ENCODE results near the gene DRG1.
"Not testable (repeated sequence)": the region's sequence is repeated elsewhere in the genome, so short reads cannot be mapped to it uniquely, and the experiment has no call there.

The DRG1 gene

DNA sequence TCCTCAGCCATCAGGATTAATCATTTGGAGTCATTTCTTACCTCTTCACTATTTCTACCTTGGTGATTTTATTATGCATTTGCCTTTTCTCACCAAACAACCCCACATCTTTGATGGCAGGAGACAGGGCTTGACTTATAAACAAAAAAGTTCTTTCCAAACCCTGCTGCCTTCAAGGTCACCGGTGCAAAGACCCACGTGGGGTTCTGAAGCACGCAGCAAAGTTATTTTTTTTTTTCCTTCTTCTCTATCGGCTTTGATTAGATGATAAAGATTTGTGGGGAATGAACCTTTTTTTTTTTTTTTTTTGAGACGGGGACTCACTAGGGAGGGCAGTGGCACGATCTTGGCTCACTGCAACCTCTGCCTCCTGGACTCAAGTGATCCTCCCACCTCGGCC, 44.1 kb downstream of the DRG1 start:
- DNase-seq: no peak

- DNase-seq: no peak
These were observed 46.2 kb downstream of the DRG1 start for GRCh38 chr22:31445642-31446041.

- DNase-seq: no peak
These were observed 46.8 kb downstream of the DRG1 start for GRCh38 chr22:31446208-31446607.

DNA sequence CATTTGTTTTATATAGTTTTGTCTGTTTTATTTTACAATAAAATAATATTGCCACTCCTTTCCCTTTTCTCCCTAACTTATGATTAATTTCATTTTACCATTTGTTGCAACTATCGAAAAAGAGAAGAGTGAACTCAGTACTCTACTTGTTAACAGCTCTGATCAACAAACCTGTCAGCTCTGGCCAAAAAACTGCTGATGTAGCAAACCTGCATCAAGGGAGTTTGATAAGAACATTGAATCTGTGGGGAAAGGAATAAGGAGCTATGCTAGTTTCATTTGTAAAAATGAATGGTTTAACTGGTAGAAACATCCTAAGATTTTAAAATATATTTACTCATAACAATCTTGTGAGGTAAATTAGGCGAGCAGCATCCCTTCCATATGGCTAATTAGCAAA, 47.4 kb downstream of the DRG1 start:
- no peak for DNase-seq

- no peak for DNase-seq
These were observed 47.9 kb downstream of the DRG1 start for GRCh38 chr22:31447337-31447736.

GRCh38 chr22:31448382-31448781, 49.0 kb downstream of the DRG1 start:
- no peak for DNase-seq

- no peak for DNase-seq
These were observed 50.1 kb downstream of the DRG1 start for GRCh38 chr22:31449506-31449905.

DNA sequence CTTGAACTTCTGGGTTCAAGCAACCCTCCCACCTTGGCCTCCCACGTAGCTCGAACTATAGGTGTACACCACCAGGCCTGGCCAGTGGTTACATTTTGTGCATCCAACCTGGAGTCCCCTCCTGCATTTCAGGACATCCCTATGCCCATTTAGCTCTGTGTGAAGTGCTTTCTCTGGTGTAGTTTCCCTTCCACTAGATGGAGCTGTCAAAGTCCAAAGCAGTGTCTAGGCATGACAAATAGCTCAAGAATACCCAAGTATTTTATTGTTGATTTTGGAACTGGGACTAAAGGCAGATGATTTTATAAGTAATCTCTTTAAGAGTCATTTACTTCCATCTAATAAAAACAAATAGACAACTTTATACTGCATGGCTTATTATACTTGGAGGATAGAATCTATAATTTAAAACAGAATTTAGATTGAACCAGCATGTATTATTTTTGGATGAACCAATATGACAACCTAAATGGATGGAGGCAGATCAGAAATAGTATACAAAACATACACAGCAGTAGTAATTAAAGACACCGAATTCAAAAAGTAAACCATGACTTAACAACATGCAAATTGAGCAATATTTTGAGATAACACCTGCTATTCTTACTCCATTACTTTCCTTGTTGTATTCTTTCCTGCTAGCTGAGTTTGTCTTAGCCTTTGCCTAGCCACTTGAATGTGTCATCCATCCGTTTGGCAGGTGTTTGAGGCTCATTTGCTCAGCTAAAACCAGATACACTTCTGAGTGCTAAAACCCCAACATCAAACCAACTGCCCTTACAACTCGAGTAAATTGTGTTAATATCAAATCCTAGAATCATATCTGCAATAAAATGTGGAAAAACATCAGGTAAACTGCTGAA, 52.5 kb downstream of the DRG1 start:
- DNase-seq: no peak

DNA sequence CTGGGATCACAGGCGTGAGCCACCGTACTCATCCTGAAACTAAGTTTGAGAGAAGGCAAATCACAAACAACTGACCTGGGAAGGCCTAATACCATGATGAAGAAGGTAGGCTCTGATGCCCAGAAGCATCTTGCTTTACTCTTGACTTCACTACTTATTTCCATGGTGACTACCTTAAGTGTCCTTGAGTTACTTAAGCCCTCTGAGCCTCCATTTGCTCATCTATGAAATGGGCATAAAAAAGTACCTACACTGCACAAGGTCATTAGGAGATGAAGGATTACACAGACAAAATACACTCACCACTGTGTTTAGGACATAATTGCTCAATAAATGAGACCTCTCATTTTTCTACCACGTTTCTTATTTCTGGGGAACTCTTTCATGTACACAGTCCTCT, 62.3 kb downstream of the DRG1 start:
- no peak for DNase-seq

DNA sequence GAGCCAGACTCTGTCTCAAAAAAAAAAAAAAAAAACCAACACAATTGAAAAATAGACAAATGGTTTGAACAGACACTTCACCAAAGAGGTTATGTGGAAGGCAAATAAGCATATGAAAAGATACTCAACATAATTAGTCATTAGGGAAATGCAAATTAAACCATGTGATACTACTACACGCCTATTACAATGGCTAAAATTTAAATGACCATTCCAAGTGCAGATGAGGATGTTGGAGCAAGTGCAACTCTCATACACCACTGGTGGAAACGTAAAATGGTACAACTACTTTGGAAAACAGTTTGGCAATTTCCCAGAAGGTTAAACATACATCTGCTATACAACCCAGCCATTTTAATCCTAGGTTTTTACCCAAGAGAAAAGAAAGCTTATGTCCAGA, 65.9 kb downstream of the DRG1 start:
- no peak for DNase-seq

DNA sequence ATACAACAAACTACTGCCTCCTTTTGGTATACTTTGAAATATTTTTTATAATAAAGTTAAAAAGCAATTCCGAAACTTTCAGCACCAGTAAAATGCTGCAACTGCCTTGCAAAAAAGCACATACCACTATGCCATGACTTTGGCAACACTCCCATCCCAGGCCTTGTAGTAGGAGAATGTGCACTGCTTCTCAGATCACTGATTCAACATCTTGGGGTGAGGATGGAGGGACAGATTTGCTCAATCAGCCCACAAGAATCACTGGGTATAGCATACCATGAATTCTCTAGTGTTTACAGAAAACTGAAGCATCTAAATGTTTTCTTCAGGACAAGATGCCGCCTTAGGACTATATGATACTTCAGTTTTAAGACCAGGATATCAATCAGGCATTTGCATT, 75.3 kb downstream of the DRG1 start:
- DNase-seq: no peak

DNA sequence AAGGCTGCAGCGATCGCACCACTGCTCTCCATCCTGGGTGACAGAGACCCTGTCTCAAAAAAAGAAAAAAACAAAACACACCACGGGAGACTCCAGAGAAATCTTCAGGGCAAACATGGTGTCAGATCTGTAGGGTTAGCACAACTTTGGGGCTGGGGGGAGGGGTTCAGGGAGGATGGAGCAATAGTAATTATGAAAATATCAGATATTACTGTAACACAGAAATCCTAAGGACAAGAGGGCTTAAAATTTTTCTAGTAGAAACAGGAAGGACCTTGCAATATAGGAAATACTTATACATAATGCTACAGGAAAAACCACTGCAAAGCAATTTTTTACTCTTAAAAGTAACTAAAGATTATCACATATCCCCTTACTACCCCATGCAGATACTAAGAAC, 76.4 kb downstream of the DRG1 start:
- no peak for DNase-seq

DNA sequence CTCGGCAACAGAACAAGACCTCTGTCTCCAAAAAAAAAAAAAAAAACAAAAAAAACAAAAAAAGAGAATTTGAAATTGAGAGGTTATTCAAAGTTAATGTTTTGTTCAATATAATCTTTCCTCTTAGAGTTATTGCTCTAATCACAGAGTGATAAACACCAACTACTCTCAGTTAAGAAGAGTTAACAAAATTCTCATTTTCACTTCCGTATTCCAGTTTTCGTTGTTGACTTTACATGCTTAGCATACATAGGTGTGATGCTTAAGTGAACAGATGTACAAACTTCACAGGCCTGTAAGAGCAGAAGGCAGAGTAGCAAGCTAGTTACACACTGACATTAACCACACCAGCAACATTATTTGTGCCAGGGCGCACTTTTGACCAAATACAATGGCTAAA, 77.9 kb downstream of the DRG1 start:
- no peak for DNase-seq

DNA sequence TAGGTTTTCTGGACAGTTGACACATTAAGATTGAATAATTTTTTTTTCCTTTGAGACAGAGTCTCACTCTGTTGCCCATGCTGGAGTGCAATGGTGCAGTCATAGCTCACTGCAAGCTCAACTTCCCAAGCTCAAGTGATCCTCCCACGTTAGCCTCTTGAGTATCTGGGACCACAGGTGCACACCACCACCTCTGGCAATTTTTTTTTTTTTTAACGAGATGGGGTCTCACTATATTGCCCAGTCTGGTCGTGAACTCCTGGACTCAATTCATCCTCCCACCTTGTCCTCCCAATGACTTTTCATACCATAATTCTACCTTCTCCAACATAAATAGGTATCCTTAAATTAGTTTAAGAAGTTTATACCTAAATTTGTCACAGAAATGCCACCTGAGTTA, 81.7 kb downstream of the DRG1 start:
- no peak for DNase-seq

DNA sequence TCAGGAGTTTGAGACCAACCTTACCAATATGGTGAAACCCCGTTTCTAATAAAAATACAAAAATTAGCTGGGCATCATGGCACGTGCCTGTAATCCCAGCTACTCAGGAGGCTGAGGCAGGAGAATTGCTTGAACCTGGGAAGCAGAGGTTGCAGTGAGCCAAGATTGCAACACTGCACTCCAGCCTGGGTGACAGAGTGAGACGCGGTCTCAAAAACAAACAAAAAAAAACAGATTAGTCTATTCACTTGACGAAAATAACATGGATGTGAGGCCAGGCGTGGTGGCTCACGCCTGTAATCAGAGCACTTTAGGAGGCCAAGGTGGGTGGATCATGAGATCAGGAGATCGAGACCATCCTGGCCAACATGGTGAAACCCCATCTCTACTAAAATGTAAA, 83.1 kb downstream of the DRG1 start:
- DNase-seq: not testable (repeated sequence)
